GM06990 (cell line): Measurements from ENCODE around the gene EHMT2.

Source experiments
- DNase-seq: peaks from one replicate; pipeline ENCODE4 v3.0.0-alpha.2; 2011; ENCODE audit not compliant: insufficient read length; ENCODE audit errors: extremely low read depth
- H3K27me3 ChIP-seq: replicated peaks from 2 replicates; pipeline ENCODE4 v1.6.0; 2011; ENCODE audit warnings: low read length; ENCODE audit not compliant: control insufficient read depth, insufficient read depth
- H3K36me3 ChIP-seq: 2 replicates; pipeline ENCODE4 v1.5.1; 2011; ENCODE audit warnings: low read length; ENCODE audit not compliant: control insufficient read depth, insufficient read depth
- H3K4me3 ChIP-seq: replicated peaks from 2 replicates; pipeline ENCODE4 v1.5.1; 2011; ENCODE audit warnings: low read depth, mild to moderate bottlenecking, control low read depth, low read length
- CTCF ChIP-seq: IDR thresholded peaks from 2 replicates; pipeline ENCODE4 v1.5.1; 2011; ENCODE audit warnings: low read length, control low read depth, mild to moderate bottlenecking, inconsistent platforms; ENCODE audit not compliant: insufficient read depth, poor library complexity, severe bottlenecking

The EHMT2 gene

GRCh38 chr6:31884528-31885035 lies 12.9 kb downstream of the EHMT2 start:
- no peaks in the 10 kb centered on the region for H3K27me3 ChIP-seq
- H3K36me3 ChIP-seq: peaks cover 54% of the 10 kb centered on the region
- no peak for TF ChIP-seq CTCF
- DNase-seq: no peak
- H3K4me3 ChIP-seq: no peak overlapping the region

DNA sequence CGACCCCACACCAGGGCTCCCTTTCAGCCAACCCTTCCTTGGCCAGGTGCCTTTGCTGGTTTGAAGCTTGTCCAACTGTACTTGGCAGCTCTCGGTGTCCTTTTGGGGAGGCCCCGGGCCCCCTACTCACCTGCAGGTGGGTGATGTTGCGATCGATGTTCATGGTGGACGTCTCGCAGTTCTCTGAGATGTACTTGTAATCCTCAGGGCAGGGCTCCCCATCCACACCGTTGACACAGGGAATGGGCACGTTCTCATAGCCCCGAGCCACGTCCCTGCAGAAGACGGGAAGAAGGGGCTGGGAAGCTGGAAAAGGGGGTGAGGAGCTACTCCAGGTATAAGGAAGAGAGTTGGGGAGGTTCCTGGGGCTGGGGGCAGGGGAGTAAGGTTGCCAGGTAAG lies 13.8 kb downstream of the EHMT2 start:
- DNase-seq: no peak
- no peak overlapping the region for H3K4me3 ChIP-seq
- no peaks in the 10 kb centered on the region for H3K27me3 ChIP-seq
- no peak for TF ChIP-seq CTCF
- peaks cover 52% of the 10 kb centered on the region for H3K36me3 ChIP-seq

DNA sequence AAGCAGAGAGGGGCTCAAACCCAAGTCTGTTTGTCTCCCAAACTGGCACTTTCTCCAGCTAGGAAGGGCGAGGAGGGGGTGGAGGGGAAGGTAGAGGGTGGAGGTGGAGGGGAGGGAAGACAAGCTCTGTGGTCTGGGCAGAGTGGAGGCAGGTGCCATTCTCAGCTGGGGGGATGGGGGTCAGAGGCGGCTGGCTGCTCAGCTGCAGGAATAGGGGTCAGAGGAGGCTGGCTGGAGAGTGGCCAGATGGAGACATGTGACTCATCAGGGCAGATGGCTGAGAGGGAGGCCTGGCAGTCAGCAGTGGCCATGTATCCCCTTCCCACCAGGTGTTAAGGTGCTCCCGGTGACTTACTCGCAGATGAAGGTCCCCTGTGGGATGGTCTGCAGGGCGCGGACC lies 15.2 kb downstream of the EHMT2 start:
- peaks cover 39% of the 10 kb centered on the region for H3K36me3 ChIP-seq
- no peak overlapping the region for H3K4me3 ChIP-seq
- no peaks in the 10 kb centered on the region for H3K27me3 ChIP-seq
- TF ChIP-seq CTCF: no peak
- DNase-seq: no peak

GRCh38 chr6:31881136-31881859 lies 16.2 kb downstream of the EHMT2 start:
- peaks cover 33% of the 10 kb centered on the region for H3K36me3 ChIP-seq
- DNase-seq: no peak
- H3K4me3 ChIP-seq: no peak overlapping the region
- no peak for TF ChIP-seq CTCF
- H3K27me3 ChIP-seq: no peaks in the 10 kb centered on the region

- no peak overlapping the region for H3K4me3 ChIP-seq
- no peak for DNase-seq
- no peaks in the 10 kb centered on the region for H3K27me3 ChIP-seq
- no peak for TF ChIP-seq CTCF
- H3K36me3 ChIP-seq: peaks cover 32% of the 10 kb centered on the region
Observed at GRCh38 chr6:31880616-31881015, 16.9 kb downstream of the EHMT2 start.
